Measurements from ENCODE around the gene S100A8. TPM values are rescaled to one million over a fixed set of nuclear protein-coding genes. Genes with fewer than 3 reads are reported as not detected.

Gene S100A8
- total and polyA plus RNA-seq, 2 experiments from 2014 or later: not detected

GRCh38 chr1:153404086-153404635 is 13.3 kb upstream of the S100A8 start:
- Histone ChIP-seq H3K4me1 (ENCODE audit: insufficient read depth) (no peaks in the 10 kb centered on the region), H3K9me2 (ENCODE audit: insufficient read depth) (no peaks in the 10 kb centered on the region), H3K9me3 (ENCODE audit: low read depth) (no peaks in the 10 kb centered on the region), H2AFZ (no peak overlapping the region), H3F3A (ENCODE audit: insufficient read depth) (no peaks in the 10 kb centered on the region), H4K20me1 (ENCODE audit: insufficient read depth) (no peaks in the 10 kb centered on the region), H3K9ac (no peak overlapping the region), H3K4me3 (no peak overlapping the region), H3K27ac (no peak overlapping the region), H3K36me3 (ENCODE audit: low read depth) (no peaks in the 10 kb centered on the region), H3K4me2 (ENCODE audit: unreplicated experiment) (no peak overlapping the region), H3K79me2 (ENCODE audit: insufficient read depth) (no peaks in the 10 kb centered on the region), H3K27me3 (replicated peaks; ENCODE audit: insufficient read depth) (peaks cover 20% of the 10 kb centered on the region)
- TF ChIP-seq EZH2phosphoT487 (IDR thresholded peaks at IDR 0.05; ENCODE audit: insufficient read depth, low read depth) (no peak), EZH2 (IDR thresholded peaks at IDR 0.05; ENCODE audit: insufficient read depth, poor library complexity, severe bottlenecking) (no peak)
- no peak for DNase-seq
- 48 to 62% methylated on average over 7 of the region's 7 CpGs for WGBS, 2 experiments (ENCODE audit: low coverage in 1 of 2, low lambda C conversion rate in 2 of 2, missing lambda C conversion rate in 2 of 2)
- in situ Hi-C loops (cut with MboI): no loop called here

- no peaks in the 10 kb centered on the region for H3K4me1 ChIP-seq (ENCODE audit: insufficient read depth)
- 68 to 70% methylated on average over 11 of the region's 11 CpGs for WGBS, 2 experiments (ENCODE audit: low coverage in 1 of 2, low lambda C conversion rate in 2 of 2, missing lambda C conversion rate in 2 of 2)
- H3F3A ChIP-seq (ENCODE audit: insufficient read depth): no peaks in the 10 kb centered on the region
- H2AFZ ChIP-seq: no peak overlapping the region
- no peaks in the 10 kb centered on the region for H3K79me2 ChIP-seq (ENCODE audit: insufficient read depth)
- H3K4me3 ChIP-seq: no peak overlapping the region
- no peak for DNase-seq
- TF ChIP-seq EZH2phosphoT487 (IDR thresholded peaks at IDR 0.05; ENCODE audit: insufficient read depth, low read depth) (no peak), EZH2 (IDR thresholded peaks at IDR 0.05; ENCODE audit: insufficient read depth, poor library complexity, severe bottlenecking) (no peak)
- in situ Hi-C loops (cut with MboI): no loop called here
- H3K27me3 ChIP-seq (replicated peaks; ENCODE audit: insufficient read depth): peaks cover 23% of the 10 kb centered on the region
- H3K36me3 ChIP-seq (ENCODE audit: low read depth): no peaks in the 10 kb centered on the region
- no peaks in the 10 kb centered on the region for H3K9me2 ChIP-seq (ENCODE audit: insufficient read depth)
- no peak overlapping the region for H3K9ac ChIP-seq
- no peak overlapping the region for H3K27ac ChIP-seq
- H4K20me1 ChIP-seq (ENCODE audit: insufficient read depth): no peaks in the 10 kb centered on the region
- no peak overlapping the region for H3K4me2 ChIP-seq (ENCODE audit: unreplicated experiment)
- H3K9me3 ChIP-seq (ENCODE audit: low read depth): no peaks in the 10 kb centered on the region
Measured at GRCh38 chr1:153403421-153404085, 12.7 kb upstream of the S100A8 start.

- H4K20me1 ChIP-seq (ENCODE audit: insufficient read depth): no peaks in the 10 kb centered on the region
- DNase-seq: no peak
- WGBS, 2 experiments (ENCODE audit: low coverage in 1 of 2, low lambda C conversion rate in 2 of 2, missing lambda C conversion rate in 2 of 2): 3 to 13% methylated on average over 2 of the region's 2 CpGs
- no peak overlapping the region for H3K4me2 ChIP-seq (ENCODE audit: unreplicated experiment)
- H3K9me3 ChIP-seq (ENCODE audit: low read depth): no peaks in the 10 kb centered on the region
- H3K27me3 ChIP-seq (replicated peaks; ENCODE audit: insufficient read depth): peaks cover 16% of the 10 kb centered on the region
- H2AFZ ChIP-seq: no peak overlapping the region
- H3K4me3 ChIP-seq: no peak overlapping the region
- H3K9ac ChIP-seq: no peak overlapping the region
- in situ Hi-C loops (cut with MboI): no loop called here
- no peaks in the 10 kb centered on the region for H3K79me2 ChIP-seq (ENCODE audit: insufficient read depth)
- H3K36me3 ChIP-seq (ENCODE audit: low read depth): no peaks in the 10 kb centered on the region
- H3F3A ChIP-seq (ENCODE audit: insufficient read depth): no peaks in the 10 kb centered on the region
- no peaks in the 10 kb centered on the region for H3K4me1 ChIP-seq (ENCODE audit: insufficient read depth)
- H3K27ac ChIP-seq: no peak overlapping the region
- TF ChIP-seq EZH2 (IDR thresholded peaks at IDR 0.05; ENCODE audit: insufficient read depth, poor library complexity, severe bottlenecking) (no peak), EZH2phosphoT487 (IDR thresholded peaks at IDR 0.05; ENCODE audit: insufficient read depth, low read depth) (no peak)
- H3K9me2 ChIP-seq (ENCODE audit: insufficient read depth): no peaks in the 10 kb centered on the region
Measured at GRCh38 chr1:153402226-153402625, 11.4 kb upstream of the S100A8 start.

- Histone ChIP-seq H3K27me3 (replicated peaks; ENCODE audit: insufficient read depth) (peaks cover 16% of the 10 kb centered on the region), H3K9me2 (ENCODE audit: insufficient read depth) (no peaks in the 10 kb centered on the region), H3K79me2 (ENCODE audit: insufficient read depth) (no peaks in the 10 kb centered on the region), H3K9ac (no peak overlapping the region), H3K4me2 (ENCODE audit: unreplicated experiment) (no peak overlapping the region), H3F3A (ENCODE audit: insufficient read depth) (no peaks in the 10 kb centered on the region), H3K27ac (no peak overlapping the region), H3K9me3 (ENCODE audit: low read depth) (no peaks in the 10 kb centered on the region), H3K4me1 (ENCODE audit: insufficient read depth) (no peaks in the 10 kb centered on the region), H3K36me3 (ENCODE audit: low read depth) (no peaks in the 10 kb centered on the region), H4K20me1 (ENCODE audit: insufficient read depth) (no peaks in the 10 kb centered on the region), H3K4me3 (no peak overlapping the region), H2AFZ (no peak overlapping the region)
- in situ Hi-C loops (cut with MboI): no loop called here
- WGBS, 2 experiments (ENCODE audit: low coverage in 1 of 2, low lambda C conversion rate in 2 of 2, missing lambda C conversion rate in 2 of 2): 65 to 71% methylated on average over 9 of the region's 9 CpGs
- TF ChIP-seq EZH2phosphoT487 (IDR thresholded peaks at IDR 0.05; ENCODE audit: insufficient read depth, low read depth): no peak
- no peak for TF ChIP-seq EZH2 (IDR thresholded peaks at IDR 0.05; ENCODE audit: insufficient read depth, poor library complexity, severe bottlenecking)
- no peak for DNase-seq
Measured at GRCh38 chr1:153401461-153401860, 10.6 kb upstream of the S100A8 start.
